IMR-90 (cell line): ENCODE data around the gene MS4A4E. TPM values are rescaled to one million over a fixed set of nuclear protein-coding genes. Genes with fewer than 3 reads are reported as not detected.

Experiments
- ATAC-seq: fragments of 200-7000 bp; cut with Tn5 transposase; 2 replicates; pipeline ENCODE4 v1.9.1; 2020; ENCODE audit warnings: low read depth, mild to moderate bottlenecking, moderate library complexity
- BruUV-seq: library from RNA; stranded (reverse); fragments of 400-500 nt; replicated peaks from 2 replicates; lab custom pipeline; 2021; lab: Mats Ljungman, UMichigan
- CTCF ChIA-PET: fragments of 300-600 bp; formaldehyde crosslinking; extraction: SDS; loops from one replicate; lab custom pipeline; 2021; ENCODE audit warnings: antibody characterized with exemption; lab: Yijun Ruan, JAX
- POLR2A ChIA-PET: fragments of 300-600 bp; sonication (Branson Sonifier 250); formaldehyde crosslinking; loops from one replicate; lab custom pipeline; 2022; ENCODE audit warnings: antibody characterized with exemption; ENCODE audit not compliant: unreplicated experiment; lab: Charles Lee
- DNase-seq: peaks from one replicate; pipeline ENCODE4 v3.0.0; 2013
- H2AFZ ChIP-seq: replicated peaks from 2 replicates; pipeline ENCODE3; 2013; ENCODE audit warnings: low read length, mild to moderate bottlenecking; ENCODE audit not compliant: poor library complexity
- H2AK5ac ChIP-seq: 2 replicates; pipeline ENCODE4 v1.6.1; 2013; ENCODE audit warnings: low read depth, low read length, inconsistent platforms
- H2AK9ac ChIP-seq: replicated peaks from 2 replicates; pipeline ENCODE3; 2013; ENCODE audit warnings: mild to moderate bottlenecking, low read depth, low read length, moderate library complexity; ENCODE audit not compliant: poor library complexity
- H2BK120ac ChIP-seq: 2 replicates; pipeline ENCODE4 v1.6.1; 2013; ENCODE audit warnings: low read depth, low read length, inconsistent platforms
- H2BK15ac ChIP-seq: 3 replicates; pipeline ENCODE4 v1.6.1; 2013; ENCODE audit warnings: low read depth, low read length, inconsistent platforms
- H2BK20ac ChIP-seq: 2 replicates; pipeline ENCODE4 v1.6.1; 2013; ENCODE audit warnings: low read depth, mild to moderate bottlenecking, inconsistent platforms, low read length, moderate library complexity
- H2BK5ac ChIP-seq: 2 replicates; pipeline ENCODE4 v1.6.1; 2013; ENCODE audit warnings: mild to moderate bottlenecking, low read depth, low read length, inconsistent platforms; ENCODE audit not compliant: poor library complexity, severe bottlenecking
- H3K14ac ChIP-seq: replicated peaks from 2 replicates; pipeline ENCODE4 v1.6.1; 2013; ENCODE audit warnings: low read depth, low read length, inconsistent platforms
- H3K18ac ChIP-seq: 2 replicates; pipeline ENCODE4 v1.6.1; 2013; ENCODE audit warnings: low read depth, low read length, control low read depth
- H3K23ac ChIP-seq: 2 replicates; pipeline ENCODE4 v1.6.1; 2013; ENCODE audit warnings: low read depth, low read length, inconsistent platforms
- H3K27ac ChIP-seq: 2 replicates; pipeline ENCODE4 v1.5.1; 2013; ENCODE audit warnings: mild to moderate bottlenecking, control low read depth, low read length; ENCODE audit not compliant: insufficient read depth
- H3K27me3 ChIP-seq: 2 replicates; pipeline ENCODE4 v1.6.1; 2013; ENCODE audit warnings: low read length; ENCODE audit not compliant: control insufficient read depth, insufficient read depth
- H3K36me3 ChIP-seq: 2 replicates; pipeline ENCODE4 v1.6.1; 2013; ENCODE audit warnings: low read length, mixed read lengths; ENCODE audit not compliant: control insufficient read depth, insufficient read depth
- H3K4ac ChIP-seq: 2 replicates; pipeline ENCODE4 v1.6.1; 2013; ENCODE audit warnings: low read depth, low read length, inconsistent platforms
- H3K4me1 ChIP-seq: 2 replicates; pipeline ENCODE4 v1.6.1; 2013; ENCODE audit warnings: low read length, mixed read lengths; ENCODE audit not compliant: control insufficient read depth, insufficient read depth
- H3K4me2 ChIP-seq: 2 replicates; pipeline ENCODE4 v1.6.1; 2013; ENCODE audit warnings: low read depth, mild to moderate bottlenecking, control low read depth, low read length, moderate library complexity
- H3K4me3 ChIP-seq: 2 replicates; pipeline ENCODE4 v1.5.1; 2013; ENCODE audit warnings: low read depth, mild to moderate bottlenecking, control low read depth, low read length, moderate library complexity; ENCODE audit not compliant: insufficient read depth
- H3K56ac ChIP-seq: 2 replicates; pipeline ENCODE4 v1.6.1; 2013; ENCODE audit warnings: low read length, inconsistent platforms; ENCODE audit not compliant: insufficient read depth; ENCODE audit errors: extremely low read depth
- H3K79me1 ChIP-seq, 2 experiments: 2 replicates each; pipeline ENCODE4 v1.6.1; 2013; ENCODE audit warnings: low read length in 2 of 2, inconsistent platforms in 1 of 2, low read depth in 1 of 2
- H3K9ac ChIP-seq: 2 replicates; pipeline ENCODE4 v1.6.1; 2013; ENCODE audit warnings: low read depth, low read length, control low read depth
- H3K9me1 ChIP-seq: 2 replicates; pipeline ENCODE4 v1.6.1; 2013; ENCODE audit warnings: low read length, inconsistent platforms; ENCODE audit not compliant: insufficient read depth
- H3K9me3 ChIP-seq: 2 replicates; pipeline ENCODE4 v1.6.1; 2013; ENCODE audit warnings: low read length; ENCODE audit not compliant: control insufficient read depth, insufficient read depth
- H4K20me1 ChIP-seq: 2 replicates; pipeline ENCODE4 v1.6.1; 2013; ENCODE audit warnings: low read length, inconsistent platforms; ENCODE audit not compliant: insufficient read depth
- H4K5ac ChIP-seq: 2 replicates; pipeline ENCODE4 v1.6.1; 2013; ENCODE audit warnings: mild to moderate bottlenecking, low read depth, low read length, control low read depth
- H4K8ac ChIP-seq, 2 experiments: 2 replicates each; pipeline ENCODE4 v1.6.1; 2013; ENCODE audit warnings: low read depth in 2 of 2, low read length in 2 of 2, control low read depth in 1 of 2, inconsistent platforms in 1 of 2
- H4K91ac ChIP-seq: 2 replicates; pipeline ENCODE4 v1.6.1; 2013; ENCODE audit warnings: low read depth, low read length, inconsistent platforms; ENCODE audit not compliant: insufficient read depth
- BHLHE40 ChIP-seq: fragments of 150-350 bp; IDR thresholded peaks from 2 replicates; pipeline ENCODE4 v1.6.1; 2016; ENCODE audit warnings: mild to moderate bottlenecking, low read depth, low read length
- CEBPB ChIP-seq: IDR thresholded peaks from 2 replicates; pipeline ENCODE4 v1.6.1; 2012; ENCODE audit warnings: low read depth, low read length, improper control_type of control experiment
- CHD1 ChIP-seq: IDR thresholded peaks from 2 replicates; pipeline ENCODE4 v1.6.1; 2012; ENCODE audit warnings: low read depth, low read length, improper control_type of control experiment
- FOS ChIP-seq: fragments of 150-350 bp; IDR thresholded peaks from 2 replicates; pipeline ENCODE4 v1.6.1; 2016; ENCODE audit warnings: low read depth, low read length
- MAFK ChIP-seq: IDR thresholded peaks from 2 replicates; pipeline ENCODE4 v1.6.1; 2012; ENCODE audit warnings: low read depth, low read length, improper control_type of control experiment
- MAZ ChIP-seq: IDR thresholded peaks from 2 replicates; pipeline ENCODE4 v1.6.1; 2012; ENCODE audit warnings: low read depth, mild to moderate bottlenecking, low read length, improper control_type of control experiment, moderate library complexity, borderline replicate concordance
- MXI1 ChIP-seq: IDR thresholded peaks from 2 replicates; pipeline ENCODE4 v1.6.1; 2012; ENCODE audit warnings: low read depth, mild to moderate bottlenecking, low read length, moderate library complexity, borderline replicate concordance
- NFE2L2 ChIP-seq: fragments of 150-350 bp; IDR thresholded peaks from 2 replicates; pipeline ENCODE4 v1.6.1; 2016; ENCODE audit warnings: low read depth, mild to moderate bottlenecking, low read length
- POLR2A ChIP-seq: IDR thresholded peaks from 2 replicates; pipeline ENCODE4 v1.6.1; 2012; ENCODE audit warnings: mild to moderate bottlenecking, low read depth, low read length
- RAD21 ChIP-seq: IDR thresholded peaks from 2 replicates; pipeline ENCODE4 v1.6.1; 2012; ENCODE audit warnings: low read length, improper control_type of control experiment
- RCOR1 ChIP-seq: IDR thresholded peaks from 2 replicates; pipeline ENCODE4 v1.6.1; 2012; ENCODE audit warnings: mild to moderate bottlenecking, low read length, improper control_type of control experiment; ENCODE audit not compliant: insufficient replicate concordance
- RFX5 ChIP-seq: IDR thresholded peaks from 2 replicates; pipeline ENCODE4 v1.8.0; 2012; ENCODE audit warnings: low read depth, mild to moderate bottlenecking, low read length, moderate library complexity
- SMC3 ChIP-seq: fragments of 150-350 bp; IDR thresholded peaks from 2 replicates; pipeline ENCODE4 v1.6.1; 2016; ENCODE audit warnings: low read depth, mild to moderate bottlenecking, antibody characterized with exemption, low read length, moderate library complexity
- WGBS, 2 experiments: methylation state at CpG; one replicate each; pipeline versions ENCODE4 v1.1.5 to v1.1.7; 2013; ENCODE audit warnings: missing lambda C conversion rate in 2 of 2; ENCODE audit not compliant: insufficient read length in 1 of 2; ENCODE audit errors: extremely low coverage in 2 of 2; 5-methylcytosine and 5-hydroxymethylcytosine counted together
- dilution Hi-C: fragments of 300-500 bp; cut with HindIII; formaldehyde crosslinking; loops from one replicate; pipeline ENCODE4 v1.14.3; 2018; ENCODE audit warnings: low sequenced_read_pairs; ENCODE audit not compliant: unreplicated experiment
- in situ Hi-C: fragments of 300-500 bp; cut with MboI; formaldehyde crosslinking; loops from 3 replicates; pipeline ENCODE4 v1.14.3; 2019; ENCODE audit warnings: low sequenced_read_pairs, inconsistent platforms, mixed read lengths
- intact Hi-C: fragments of 100-400 bp; cut with micrococcal nuclease; formaldehyde crosslinking; loops from 2 replicates; pipeline ENCODE4 v1.10.0; 2022
- polyA plus RNA-seq, 3 experiments: library from polyadenylated mRNA; depleted of rRNA; stranded (reverse); fragments of >200 nt; gene quantifications; 2 replicates each; pipeline ENCODE4 v1.2.3, GENCODE V29; 2012; ENCODE audit warnings: low replicate concordance in 1 of 3
- total RNA-seq: library from RNA; depleted of rRNA; stranded (reverse); fragments of >200 nt; gene quantifications from 2 replicates; pipeline ENCODE4 v1.2.3, GENCODE V29; 2012
- TF ChIP-seq, protein P1 (sequence below): fragments of 150-350 bp; IDR thresholded peaks from 2 replicates; pipeline ENCODE4 v1.6.1; 2016; ENCODE audit warnings: low read depth, mild to moderate bottlenecking, low read length, moderate library complexity, borderline replicate concordance
- TF ChIP-seq, protein P2 (sequence below): fragments of 150-350 bp; IDR thresholded peaks from 2 replicates; pipeline ENCODE4 v1.6.1; 2017; ENCODE audit warnings: mild to moderate bottlenecking, antibody characterized with exemption, low read length, low read depth

Gene MS4A4E
- total and polyA plus RNA-seq, 2 of the 4 experiments (the other 2 are of a cell fraction) = not detected

DNA sequence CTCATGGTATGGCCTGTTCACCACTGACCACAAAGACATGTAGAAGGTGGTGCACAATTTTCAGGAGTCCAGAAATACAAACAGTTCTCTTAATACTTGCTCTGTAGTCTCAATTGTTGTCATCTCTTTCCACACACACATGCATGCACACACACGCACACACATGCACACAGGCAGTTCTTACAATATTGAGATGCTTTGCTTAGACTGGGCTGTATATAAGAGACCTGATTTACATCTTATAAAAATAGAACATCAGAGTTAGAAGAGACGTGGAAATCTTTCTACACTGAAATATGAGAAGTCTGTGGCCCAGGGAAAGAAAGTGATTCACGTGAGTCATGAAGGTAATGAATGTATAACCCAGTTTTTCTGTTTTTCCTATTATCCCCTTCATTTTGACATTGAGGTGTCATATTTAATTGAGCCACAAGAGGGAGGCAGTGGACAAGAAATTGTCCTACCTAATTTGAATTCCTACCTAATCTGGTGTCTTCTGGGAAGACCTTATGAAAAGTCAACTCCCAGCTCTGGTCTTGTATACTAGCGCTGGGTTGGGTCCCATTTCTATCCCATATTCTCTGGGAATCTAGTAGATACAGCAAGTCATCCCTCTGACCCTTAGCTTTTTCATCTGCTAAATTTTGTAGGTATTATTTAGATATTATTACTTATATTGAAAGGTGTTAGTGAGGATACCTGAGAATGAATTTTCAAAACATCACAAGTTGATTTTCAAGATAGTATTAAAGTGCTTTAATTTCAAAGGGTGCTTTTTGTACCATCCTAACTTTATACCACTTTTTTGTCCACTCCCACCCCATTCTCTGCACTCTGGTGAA is 22.7 kb upstream of the MS4A4E start:
- Histone ChIP-seq H2BK15ac (no peak overlapping the region), H3K27ac (no peak overlapping the region), H4K8ac (no peak overlapping the region), H3K56ac (no peak overlapping the region), H4K5ac (no peak overlapping the region), H4K91ac (no peak overlapping the region), H3K36me3 (no peaks in the 10 kb centered on the region), H2BK5ac (no peak overlapping the region), H3K14ac (no peak overlapping the region), H2BK20ac (no peak overlapping the region), H3K18ac (no peak overlapping the region), H3K9me3 (no peaks in the 10 kb centered on the region), H2AFZ (no peak overlapping the region), H2AK5ac (no peak overlapping the region), H2AK9ac (no peak overlapping the region), H3K27me3 (no peaks in the 10 kb centered on the region), H3K9me1 (no peaks in the 10 kb centered on the region), H3K79me1 (no peaks in the 10 kb centered on the region), H3K23ac (no peak overlapping the region), H3K4me3 (no peak overlapping the region), H2BK120ac (no peak overlapping the region), H3K4ac (no peak overlapping the region), H3K4me2 (no peak overlapping the region), H3K4me1 (no peaks in the 10 kb centered on the region), H3K9ac (no peak overlapping the region), H4K20me1 (no peaks in the 10 kb centered on the region)
- no TSS peak for BruUV-seq
- ChIA-PET POLR2A (no interaction called here), CTCF (interaction anchor here (1.0 kb wide), 1 partner anchor 14 kb away, joined by 3 read pairs; no protein-coding TSS in a partner anchor)
- WGBS, 2 experiments = no CpG with 5 or more reads among the region's 4 CpGs
- dilution Hi-C loops (no loop called here), intact Hi-C loops (loop anchor here (10.0 kb wide), 2 partner anchors 349 to 441 kb away; no protein-coding TSS in a partner anchor), in situ Hi-C loops (no loop called here)
- DNase-seq = peak; percentile 7
- peak; percentile 42; the same call in 1 of the 2 replicates for ATAC-seq
- TF ChIP-seq RAD21 = peak; percentile 44
- no peak for TF ChIP-seq CHD1
- TF ChIP-seq, protein P1, sequence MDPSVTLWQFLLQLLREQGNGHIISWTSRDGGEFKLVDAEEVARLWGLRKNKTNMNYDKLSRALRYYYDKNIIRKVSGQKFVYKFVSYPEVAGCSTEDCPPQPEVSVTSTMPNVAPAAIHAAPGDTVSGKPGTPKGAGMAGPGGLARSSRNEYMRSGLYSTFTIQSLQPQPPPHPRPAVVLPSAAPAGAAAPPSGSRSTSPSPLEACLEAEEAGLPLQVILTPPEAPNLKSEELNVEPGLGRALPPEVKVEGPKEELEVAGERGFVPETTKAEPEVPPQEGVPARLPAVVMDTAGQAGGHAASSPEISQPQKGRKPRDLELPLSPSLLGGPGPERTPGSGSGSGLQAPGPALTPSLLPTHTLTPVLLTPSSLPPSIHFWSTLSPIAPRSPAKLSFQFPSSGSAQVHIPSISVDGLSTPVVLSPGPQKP = no peak
- TF ChIP-seq RFX5 = no peak
- TF ChIP-seq MAFK = no peak
- TF ChIP-seq BHLHE40 = no peak
- TF ChIP-seq MXI1 = no peak
- TF ChIP-seq, protein P2, sequence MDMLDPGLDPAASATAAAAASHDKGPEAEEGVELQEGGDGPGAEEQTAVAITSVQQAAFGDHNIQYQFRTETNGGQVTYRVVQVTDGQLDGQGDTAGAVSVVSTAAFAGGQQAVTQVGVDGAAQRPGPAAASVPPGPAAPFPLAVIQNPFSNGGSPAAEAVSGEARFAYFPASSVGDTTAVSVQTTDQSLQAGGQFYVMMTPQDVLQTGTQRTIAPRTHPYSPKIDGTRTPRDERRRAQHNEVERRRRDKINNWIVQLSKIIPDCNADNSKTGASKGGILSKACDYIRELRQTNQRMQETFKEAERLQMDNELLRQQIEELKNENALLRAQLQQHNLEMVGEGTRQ = no peak
- no peak for TF ChIP-seq POLR2A
- TF ChIP-seq SMC3 = 0 out of 2 replicates have a peak, but pooled peaks have one; percentile 15
- TF ChIP-seq NFE2L2 = no peak
- TF ChIP-seq CEBPB = no peak
- no peak for TF ChIP-seq RCOR1
- TF ChIP-seq FOS = no peak
- no peak for TF ChIP-seq MAZ
